OCI-LY7 (cell line): ENCODE results near the gene SLC25A5. TPM values are rescaled to one million over a fixed set of nuclear protein-coding genes. Genes with fewer than 3 reads are reported as not detected.

Source experiments
- Bru-seq: library from RNA; stranded (reverse); fragments of 400-500 nt; gene quantifications from one replicate; lab custom pipeline; 2021; lab: Mats Ljungman, UMichigan
- BruChase-seq, 2 experiments: library from RNA; stranded (reverse); fragments of 400-500 nt; gene quantifications; one replicate each; lab custom pipeline; 2021; lab: Mats Ljungman, UMichigan
- BruUV-seq: library from RNA; stranded (reverse); fragments of 400-500 nt; replicated peaks from 2 replicates; lab custom pipeline; 2021; lab: Mats Ljungman, UMichigan
- CTCF ChIA-PET: fragments of 300-600 bp; sonication (Branson Sonifier 250); formaldehyde crosslinking; loops from one replicate; lab custom pipeline; 2022; ENCODE audit warnings: antibody characterized with exemption; ENCODE audit not compliant: unreplicated experiment; lab: Charles Lee
- POLR2A ChIA-PET: fragments of 300-600 bp; sonication (Branson Sonifier 250); formaldehyde crosslinking; loops from one replicate; lab custom pipeline; 2022; ENCODE audit warnings: antibody characterized with exemption; lab: Charles Lee
- DNase-seq: peaks from one replicate; pipeline ENCODE4 v3.0.0-alpha.2; 2015; ENCODE audit warnings: low spot score
- H2AFZ ChIP-seq: fragments of 200-600 bp; sonication (generic), shearing (Covaris generic); 2 replicates; pipeline ENCODE4 v1.6.1; 2014; ENCODE audit warnings: mild to moderate bottlenecking, antibody characterized with exemption, low read length, moderate library complexity
- H3K27ac ChIP-seq: fragments of 200-600 bp; sonication (generic); 2 replicates; pipeline ENCODE4 v1.5.1; 2014; ENCODE audit warnings: mixed run types, low read depth, mild to moderate bottlenecking, moderate library complexity, low read length, inconsistent platforms; ENCODE audit not compliant: poor library complexity, severe bottlenecking
- H3K36me3 ChIP-seq: fragments of 200-600 bp; sonication (generic); 2 replicates; pipeline ENCODE4 v1.6.1; 2014; ENCODE audit warnings: mild to moderate bottlenecking, antibody characterized with exemption, low read length, moderate library complexity, mixed read lengths; ENCODE audit not compliant: insufficient read depth
- H3K4me1 ChIP-seq: fragments of 200-600 bp; sonication (generic); 2 replicates; pipeline ENCODE4 v1.5.1; 2014; ENCODE audit warnings: mild to moderate bottlenecking, low read length; ENCODE audit not compliant: insufficient read depth, poor library complexity, severe bottlenecking
- H3K4me2 ChIP-seq: fragments of 200-600 bp; sonication (generic); 2 replicates; pipeline ENCODE4 v1.6.1; 2014; ENCODE audit warnings: mild to moderate bottlenecking, low read length
- H3K4me3 ChIP-seq: fragments of 200-600 bp; sonication (generic); 2 replicates; pipeline ENCODE4 v1.5.1; 2014; ENCODE audit warnings: mild to moderate bottlenecking, low read depth, low read length; ENCODE audit not compliant: poor library complexity, severe bottlenecking
- H3K79me2 ChIP-seq: fragments of 200-600 bp; sonication (generic); 2 replicates; pipeline ENCODE4 v1.6.1; 2016; ENCODE audit warnings: low read depth, mild to moderate bottlenecking, low read length, moderate library complexity, mixed read lengths; ENCODE audit not compliant: insufficient read depth
- H3K9me2 ChIP-seq: fragments of 200-600 bp; sonication (generic); 2 replicates; pipeline ENCODE4 v1.6.1; 2016; ENCODE audit warnings: mild to moderate bottlenecking, low read length, mixed read lengths; ENCODE audit not compliant: insufficient read depth
- H3K9me3 ChIP-seq: fragments of 200-600 bp; sonication (generic); 2 replicates; pipeline ENCODE4 v1.6.1; 2014; ENCODE audit warnings: mild to moderate bottlenecking, mixed run types, low read length, mixed read lengths
- H4K20me1 ChIP-seq: fragments of 200-600 bp; sonication (generic); 2 replicates; pipeline ENCODE4 v1.6.1; 2014; ENCODE audit warnings: mild to moderate bottlenecking, antibody characterized with exemption, low read length, moderate library complexity, mixed read lengths; ENCODE audit not compliant: insufficient read depth
- CTCF ChIP-seq: fragments of 200-600 bp; sonication (generic); conservative IDR thresholded peaks from 2 replicates; pipeline ENCODE4 v1.5.1; 2014; ENCODE audit warnings: mild to moderate bottlenecking, antibody characterized with exemption, low read length, moderate library complexity, mixed read lengths
- EZH2phosphoT487 ChIP-seq: fragments of 200-600 bp; sonication (generic); IDR thresholded peaks from 2 replicates; pipeline ENCODE4 v1.6.1; 2018; ENCODE audit warnings: low read depth, borderline replicate concordance, mild to moderate bottlenecking, mixed run types, antibody characterized with exemption, low read length, moderate library complexity, mixed read lengths
- intact Hi-C: fragments of 100-400 bp; cut with micrococcal nuclease; formaldehyde crosslinking; loops from one replicate; pipeline ENCODE4 v1.10.0; 2022; ENCODE audit not compliant: unreplicated experiment
- long read RNA-seq: library from polyadenylated mRNA; stranded (forward); transcript quantifications from one replicate; pipeline ENCODE4 v2.0.0, GENCODE V29; 2022
- total RNA-seq, 2 experiments: library from RNA; depleted of rRNA in 1 of 2; stranded (reverse); fragments of >200 nt in 1 of 2; shearing (Covaris generic) in 1 of 2; gene quantifications; 2 replicates each; pipeline ENCODE4 v1.2.3, GENCODE V29; 2014 to 2022

The SLC25A5 gene
- total RNA-seq (2014; rRNA removed; shearing (Covaris generic)), result 203 and 231 TPM in 2 replicates
- total RNA-seq (2022), result 525 and 531 TPM in 2 replicates
- percentile 97 among the genes with signal in this experiment for Bru-seq, nascent RNA
- percentile 100 among the genes with signal in this experiment for BruChase-seq, experiment 1, labeled RNA remaining after a 6-hour chase
- BruChase-seq, experiment 2, labeled RNA remaining after a 2-hour chase, result percentile 99 among the genes with signal in this experiment
- long read RNA-seq, transcript SLC25A5-201 (4 exons, 1,274 nt), result major isoform, 676 of 1,031 reads
- long read RNA-seq, transcript SLC25A5-203 (2 exons, 433 nt), result minor isoform, 6 of 1,031 reads
- long read RNA-seq, partial matches to known transcripts, result 343 of 1,031 reads
- long read RNA-seq, other reads (novel, unspliced or antisense), result 6 of 1,031 reads

DNA sequence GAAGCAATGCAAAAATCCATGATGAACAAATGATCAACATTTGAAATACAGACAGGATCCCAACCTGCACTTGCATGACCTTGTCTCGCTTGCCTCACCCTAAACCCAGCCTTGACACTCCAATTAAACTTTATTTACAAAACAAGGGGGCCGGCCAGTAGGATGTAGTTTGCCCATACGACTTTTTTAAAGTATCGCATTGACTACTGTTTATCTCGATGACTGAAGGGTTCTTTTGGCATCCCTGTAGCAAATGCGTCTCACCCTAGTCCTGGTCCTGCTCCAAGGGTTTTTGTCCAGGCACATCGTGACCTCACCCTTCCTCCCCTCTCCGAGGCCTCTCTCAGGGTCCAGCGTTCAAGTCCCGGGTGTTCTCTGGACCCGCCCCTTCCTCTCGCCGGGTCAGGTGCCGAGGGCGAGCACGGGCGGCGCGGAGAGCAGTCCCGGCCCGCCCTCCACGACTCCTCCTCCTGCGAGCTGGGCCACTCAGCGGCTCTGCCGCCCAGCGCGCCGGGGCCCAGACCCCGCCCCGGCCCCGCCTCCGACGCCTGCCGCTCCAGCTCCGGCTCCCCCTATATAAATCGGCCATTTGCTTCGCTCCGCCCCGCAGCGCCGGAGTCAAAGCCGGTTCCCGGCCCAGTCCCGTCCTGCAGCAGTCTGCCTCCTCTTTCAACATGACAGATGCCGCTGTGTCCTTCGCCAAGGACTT lies at the start of gene SLC25A5:
Gene SLC25A5 (plus strand): TSS at position 603 of the 709 bp plus-strand sequence. CDS start 72 bp downstream, at position 675.
- intact Hi-C loops, result loop anchor here (2.0 kb wide), 3 partner anchors 45 to 107 kb away; partner anchors contain the start of genes SLC25A43 and UBE2A
- H3K36me3 ChIP-seq, result peaks cover 35% of the 10 kb centered on the region
- no peaks in the 10 kb centered on the region for H3K9me3 ChIP-seq
- H3K4me1 ChIP-seq, result peaks cover 21% of the 10 kb centered on the region
- H3K4me2 ChIP-seq, result peak within 1 kb of the TSS; percentile 93
- no peak for TF ChIP-seq EZH2phosphoT487
- TF ChIP-seq CTCF, result no peak
- BruUV-seq, result no TSS peak
- peak within 1 kb of the TSS; percentile 85 for H3K27ac ChIP-seq
- peak within 1 kb of the TSS; percentile 96 for H2AFZ ChIP-seq
- peaks cover 10% of the 10 kb centered on the region for H3K79me2 ChIP-seq
- peak within 1 kb of the TSS; percentile 99 for H3K4me3 ChIP-seq
- ChIA-PET CTCF (no interaction called here), POLR2A (interaction anchor here (0.5 to 0.7 kb wide), 3 partner anchors 11 to 1280 kb away, joined by 3 to 4 read pairs (median 3); no protein-coding TSS in a partner anchor)
- H3K9me2 ChIP-seq, result no peaks in the 10 kb centered on the region
- DNase-seq, result peak; percentile 89
- H4K20me1 ChIP-seq, result peaks cover 16% of the 10 kb centered on the region

DNA sequence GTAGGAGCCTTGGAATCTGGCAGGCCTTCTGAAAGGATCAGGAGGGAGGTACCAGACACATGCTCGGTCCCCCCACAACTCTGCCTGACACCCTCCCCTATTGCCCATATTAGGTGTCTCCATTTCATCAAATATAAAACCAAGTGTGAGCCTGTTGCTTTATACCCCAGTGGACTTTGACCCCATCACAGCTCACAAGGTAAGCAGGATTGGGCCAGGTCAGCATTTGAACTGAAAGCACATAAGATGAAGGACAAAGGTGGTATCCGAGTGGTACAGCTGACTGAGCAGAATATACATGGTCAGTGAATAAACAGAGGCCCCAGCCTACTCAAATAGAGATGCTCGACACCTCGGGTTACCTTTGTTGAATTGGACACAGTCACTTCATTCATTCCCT lies 49.1 kb upstream of the SLC25A5 start:
- H3K36me3 ChIP-seq, result no peaks in the 10 kb centered on the region
- H2AFZ ChIP-seq, result no peak overlapping the region
- H3K4me2 ChIP-seq, result no peak overlapping the region
- H4K20me1 ChIP-seq, result no peaks in the 10 kb centered on the region
- H3K79me2 ChIP-seq, result no peaks in the 10 kb centered on the region
- no peaks in the 10 kb centered on the region for H3K4me1 ChIP-seq
- no peak for DNase-seq
- H3K9me2 ChIP-seq, result no peaks in the 10 kb centered on the region
- no peak overlapping the region for H3K27ac ChIP-seq
- H3K4me3 ChIP-seq, result no peak overlapping the region
- no peak for TF ChIP-seq EZH2phosphoT487
- no peak for TF ChIP-seq CTCF
- ChIA-PET CTCF (no interaction called here), POLR2A (no interaction called here)
- BruUV-seq, result no TSS peak
- no peaks in the 10 kb centered on the region for H3K9me3 ChIP-seq
- intact Hi-C loops, result loop anchor here (10.0 kb wide), 1 partner anchor 96 kb away; no protein-coding TSS in a partner anchor
